AG09309 (cell line): ENCODE results near the gene GPR78.

Experiments used
- DNase-seq: peaks from one replicate; pipeline ENCODE4 v3.0.0-alpha.2; 2010; ENCODE audit warnings: low read depth
- H3K4me3 ChIP-seq: 2 replicates; pipeline ENCODE4 v1.5.1; 2011; ENCODE audit warnings: mild to moderate bottlenecking, low read depth, low read length, moderate library complexity; ENCODE audit not compliant: control insufficient read depth
- CTCF ChIP-seq: IDR thresholded peaks from 2 replicates; pipeline ENCODE4 v1.5.1; 2011; ENCODE audit warnings: mild to moderate bottlenecking, low read depth, low read length, inconsistent platforms; ENCODE audit not compliant: insufficient read depth, control insufficient read depth; ENCODE audit errors: missing control alignments

The GPR78 gene

GRCh38 chr4:8601556-8601955, 21.4 kb downstream of the GPR78 start:
- no peak for DNase-seq
- no peak overlapping the region for H3K4me3 ChIP-seq
- TF ChIP-seq CTCF = no peak

- no peak for TF ChIP-seq CTCF
- DNase-seq = no peak
- H3K4me3 ChIP-seq = no peak overlapping the region
These were observed 22.7 kb downstream of the GPR78 start for GRCh38 chr4:8602686-8603430.

GRCh38 chr4:8603931-8604330, 23.7 kb downstream of the GPR78 start:
- H3K4me3 ChIP-seq = no peak overlapping the region
- DNase-seq = no peak
- no peak for TF ChIP-seq CTCF

GRCh38 chr4:8605289-8605688, 25.1 kb downstream of the GPR78 start:
- no peak for TF ChIP-seq CTCF
- H3K4me3 ChIP-seq = no peak overlapping the region

GRCh38 chr4:8606476-8606875, 26.3 kb downstream of the GPR78 start:
- no peak overlapping the region for H3K4me3 ChIP-seq
- no peak for DNase-seq
- no peak for TF ChIP-seq CTCF

More at GRCh38 chr4:8605289-8605688, 25.1 kb downstream of the GPR78 start:
- DNase-seq = no peak

- no peak for TF ChIP-seq CTCF
- H3K4me3 ChIP-seq = no peak overlapping the region
- DNase-seq = no peak
These were observed 26.8 kb downstream of the GPR78 start for GRCh38 chr4:8606966-8607365.
